HUDEP-2 (cell line): ENCODE data around the gene MYOG.

Experiments used
- DNase-seq, 76 experiments: peaks; one replicate each; lab custom pipeline; 2025; ENCODE audit not compliant: unreplicated experiment in 76 of 76; lab: John Stamatoyannopoulos, UW

Gene MYOG

GRCh38 chr1:203091199-203091477, 5.3 kb upstream of the MYOG start:
- DNase-seq, result no peak

GRCh38 chr1:203090421-203091198, 4.8 kb upstream of the MYOG start:
- no peak for DNase-seq

GRCh38 chr1:203089651-203090045, 3.8 kb upstream of the MYOG start:
- DNase-seq, result no peak

GRCh38 chr1:203089001-203089650, 3.3 kb upstream of the MYOG start:
- no peak for DNase-seq

- no peak for DNase-seq
These were observed 2.6 kb upstream of the MYOG start for GRCh38 chr1:203088441-203088840.

- no peak for DNase-seq
These were observed 1.4 kb upstream of the MYOG start for GRCh38 chr1:203086992-203087763.

GRCh38 chr1:203084588-203085527, 954 bp downstream of the MYOG start:
- peak in 36 of 76 experiments; percentile 2 to 60 (median 15) for DNase-seq

GRCh38 chr1:203083463-203083921, 2.3 kb downstream of the MYOG start:
- no peak for DNase-seq

GRCh38 chr1:203082571-203083462, 3.0 kb downstream of the MYOG start:
- no peak for DNase-seq

- DNase-seq, result no peak
These were observed 3.6 kb downstream of the MYOG start for GRCh38 chr1:203082231-203082505.

- no peak for DNase-seq
These were observed 4.2 kb downstream of the MYOG start for GRCh38 chr1:203081465-203082230.

- DNase-seq, result no peak
These were observed 5.4 kb downstream of the MYOG start for GRCh38 chr1:203080456-203080855.

GRCh38 chr1:203078478-203078877, 7.3 kb downstream of the MYOG start:
- no peak for DNase-seq

GRCh38 chr1:203077956-203078355, 7.9 kb downstream of the MYOG start:
- DNase-seq, result no peak

GRCh38 chr1:203077367-203077766, 8.4 kb downstream of the MYOG start:
- DNase-seq, result no peak

- no peak for DNase-seq
These were observed 9.7 kb downstream of the MYOG start for GRCh38 chr1:203076031-203076511.

GRCh38 chr1:203075236-203076030, 10.4 kb downstream of the MYOG start:
- DNase-seq, result no peak

- DNase-seq, result no peak
These were observed 11.2 kb downstream of the MYOG start for GRCh38 chr1:203074610-203075009.
